ENCODE measurements around the gene SAP25. TPM values are rescaled to one million over a fixed set of nuclear protein-coding genes. Genes with fewer than 3 reads are reported as not detected.

The SAP25 gene
- total RNA-seq, 4 donors from 2014 or later = 0.96 to 52.4 (median 2.7) TPM; not detected in 1

GRCh38 chr7:100584054-100584682 lies 10.5 kb upstream of the SAP25 start:
- Histone ChIP-seq H3K27me3 (no peaks in the 10 kb centered on the region), H3K4me1 (peaks cover 9 to 40% (median 33%) of the 10 kb centered on the region in 4 donors), H3K4me3 (peak overlapping the region in 3 of 4 donors; percentile 82 to 100 (median 94)), H3K27ac (peak overlapping the region; percentile 97 to 99 (median 98)), H3K36me3 (peaks cover 0 to 15% (median 7%) of the 10 kb centered on the region in 4 donors), H3K9me3 (no peaks in the 10 kb centered on the region)
- TF ChIP-seq POLR2AphosphoS5 (IDR thresholded peaks at IDR 0.05) (no peak), POLR2A (IDR thresholded peaks at IDR 0.05) (no peak), CTCF (IDR thresholded peaks at IDR 0.05) (no peak), EP300 (IDR thresholded peaks at IDR 0.05; ENCODE audit: low read depth) (no peak)
- intact Hi-C loops (cut with DNase I; ENCODE audit: low total_unique reads) = loop anchor here (5.0 kb wide), 1 partner anchor 88 kb away; the partner anchor contains the start of gene GNB2
- DNase-seq = no peak
- in situ Hi-C loops (cut with MboI; ENCODE audit: low pct_ligation_motif_present in 1 of 4, low pct_unique_long_range_greater_than_20kb in 1 of 4, low sequenced_read_pairs in 3 of 4) = loop anchor here in 2 of 4 donors (10.0 to 25.0 kb wide), 2 partner anchors 91 to 103 kb away; partner anchors contain the start of genes GIGYF1 (in 1 of the 2) and GNB2 (in 1 of the 2)
- 34 to 90% methylated on average over 2 to 15 of the region's 15 CpGs for WGBS, 2 donors (ENCODE audit: low coverage in 1 of 2)

- Histone ChIP-seq H3K27me3 (no peaks in the 10 kb centered on the region), H3K4me3 (peak overlapping the region in 3 of 4 donors; percentile 82 to 100 (median 94)), H3K4me1 (peaks cover 9 to 40% (median 33%) of the 10 kb centered on the region in 4 donors), H3K9me3 (no peaks in the 10 kb centered on the region), H3K27ac (peak overlapping the region; percentile 97 to 99 (median 98)), H3K36me3 (peaks cover 0 to 20% (median 8%) of the 10 kb centered on the region in 4 donors)
- 28 to 43% methylated on average over 11 to 23 of the region's 23 CpGs for WGBS, 2 donors (ENCODE audit: low coverage in 1 of 2)
- in situ Hi-C loops (cut with MboI; ENCODE audit: low pct_ligation_motif_present in 1 of 4, low pct_unique_long_range_greater_than_20kb in 1 of 4, low sequenced_read_pairs in 3 of 4) = loop anchor here in 2 of 4 donors (10.0 to 25.0 kb wide), 2 partner anchors 91 to 104 kb away; partner anchors contain the start of genes GIGYF1 (in 1 of the 2) and GNB2 (in 1 of the 2)
- TF ChIP-seq CTCF (IDR thresholded peaks at IDR 0.05) (no peak), POLR2AphosphoS5 (IDR thresholded peaks at IDR 0.05) (no peak), POLR2A (IDR thresholded peaks at IDR 0.05) (no peak), EP300 (IDR thresholded peaks at IDR 0.05; ENCODE audit: low read depth) (no peak)
- intact Hi-C loops (cut with DNase I; ENCODE audit: low total_unique reads) = loop anchor here (5.0 kb wide), 1 partner anchor 89 kb away; the partner anchor contains the start of gene GNB2
- DNase-seq = peak; percentile 72
Measured at GRCh38 chr7:100583132-100584053, 9.7 kb upstream of the SAP25 start.

GRCh38 chr7:100582650-100583049 lies 8.9 kb upstream of the SAP25 start:
- TF ChIP-seq CTCF (IDR thresholded peaks at IDR 0.05) (no peak), EP300 (IDR thresholded peaks at IDR 0.05; ENCODE audit: low read depth) (no peak), POLR2A (IDR thresholded peaks at IDR 0.05) (no peak), POLR2AphosphoS5 (IDR thresholded peaks at IDR 0.05) (no peak)
- Histone ChIP-seq H3K4me3 (peak overlapping the region in 1 of 4 donors; percentile 100), H3K27me3 (no peaks in the 10 kb centered on the region), H3K4me1 (peaks cover 9 to 40% (median 33%) of the 10 kb centered on the region in 4 donors), H3K36me3 (peaks cover 0 to 27% (median 12%) of the 10 kb centered on the region in 4 donors), H3K9me3 (no peaks in the 10 kb centered on the region), H3K27ac (peak overlapping the region in 3 of 4 donors; percentile 98 to 99 (median 99))
- WGBS, 2 donors (ENCODE audit: low coverage in 1 of 2) = 73% methylated on average over 11 of the region's 11 CpGs; no CpG with 5 or more reads in 1 of the 2 donors
- DNase-seq = no peak
- in situ Hi-C loops (cut with MboI; ENCODE audit: low pct_ligation_motif_present in 1 of 4, low pct_unique_long_range_greater_than_20kb in 1 of 4, low sequenced_read_pairs in 3 of 4) (loop anchor here in 2 of 4 donors (10.0 to 25.0 kb wide), 2 partner anchors 92 to 105 kb away; partner anchors contain the start of genes GIGYF1 (in 1 of the 2) and GNB2 (in 1 of the 2)), intact Hi-C loops (cut with DNase I; ENCODE audit: low total_unique reads) (loop anchor here (5.0 kb wide), 1 partner anchor 90 kb away; the partner anchor contains the start of gene GNB2)

Measured in transverse colon (tissue), 4 donors.